ENCODE measurements around the gene CCL15.

DNA sequence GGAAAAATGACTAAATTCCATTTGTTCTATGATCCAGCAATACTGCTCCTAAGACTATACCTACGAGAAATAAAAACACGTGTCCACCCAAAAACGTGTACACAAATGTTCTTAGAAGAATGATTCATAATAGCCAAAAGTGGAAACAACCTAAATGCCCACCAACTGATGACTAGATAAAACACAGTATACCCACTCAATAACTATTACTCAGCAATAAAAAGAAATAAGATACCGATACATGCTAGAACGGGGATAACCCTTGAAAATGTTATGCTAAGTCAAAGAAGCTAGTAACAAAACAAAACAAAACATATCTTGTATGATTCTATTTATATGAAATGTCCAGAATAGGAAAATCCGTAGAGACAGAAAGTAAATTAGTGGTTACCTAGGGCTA lies 37.7 kb downstream of the CCL15 start:
- TF ChIP-seq CTCF (IDR thresholded peaks at IDR 0.05; ENCODE audit: low read depth, low read length, missing input control) (no peak), RXRA (IDR thresholded peaks at IDR 0.05) (no peak), TAF1 (conservative IDR thresholded peaks at IDR 0.05) (no peak), JUND (IDR thresholded peaks at IDR 0.05) (no peak), FOXA1 (IDR thresholded peaks at IDR 0.05) (no peak), RAD21 (IDR thresholded peaks at IDR 0.05) (no peak), ATF3 (IDR thresholded peaks at IDR 0.05) (no peak), SP1 (IDR thresholded peaks at IDR 0.05) (no peak), EGR1 (IDR thresholded peaks at IDR 0.05; ENCODE audit: low read depth in 2 of 2) (no peak), YY1 (IDR thresholded peaks at IDR 0.05) (no peak), NR2F2 (IDR thresholded peaks at IDR 0.05) (no peak)
- TF ChIP-seq, protein P1, sequence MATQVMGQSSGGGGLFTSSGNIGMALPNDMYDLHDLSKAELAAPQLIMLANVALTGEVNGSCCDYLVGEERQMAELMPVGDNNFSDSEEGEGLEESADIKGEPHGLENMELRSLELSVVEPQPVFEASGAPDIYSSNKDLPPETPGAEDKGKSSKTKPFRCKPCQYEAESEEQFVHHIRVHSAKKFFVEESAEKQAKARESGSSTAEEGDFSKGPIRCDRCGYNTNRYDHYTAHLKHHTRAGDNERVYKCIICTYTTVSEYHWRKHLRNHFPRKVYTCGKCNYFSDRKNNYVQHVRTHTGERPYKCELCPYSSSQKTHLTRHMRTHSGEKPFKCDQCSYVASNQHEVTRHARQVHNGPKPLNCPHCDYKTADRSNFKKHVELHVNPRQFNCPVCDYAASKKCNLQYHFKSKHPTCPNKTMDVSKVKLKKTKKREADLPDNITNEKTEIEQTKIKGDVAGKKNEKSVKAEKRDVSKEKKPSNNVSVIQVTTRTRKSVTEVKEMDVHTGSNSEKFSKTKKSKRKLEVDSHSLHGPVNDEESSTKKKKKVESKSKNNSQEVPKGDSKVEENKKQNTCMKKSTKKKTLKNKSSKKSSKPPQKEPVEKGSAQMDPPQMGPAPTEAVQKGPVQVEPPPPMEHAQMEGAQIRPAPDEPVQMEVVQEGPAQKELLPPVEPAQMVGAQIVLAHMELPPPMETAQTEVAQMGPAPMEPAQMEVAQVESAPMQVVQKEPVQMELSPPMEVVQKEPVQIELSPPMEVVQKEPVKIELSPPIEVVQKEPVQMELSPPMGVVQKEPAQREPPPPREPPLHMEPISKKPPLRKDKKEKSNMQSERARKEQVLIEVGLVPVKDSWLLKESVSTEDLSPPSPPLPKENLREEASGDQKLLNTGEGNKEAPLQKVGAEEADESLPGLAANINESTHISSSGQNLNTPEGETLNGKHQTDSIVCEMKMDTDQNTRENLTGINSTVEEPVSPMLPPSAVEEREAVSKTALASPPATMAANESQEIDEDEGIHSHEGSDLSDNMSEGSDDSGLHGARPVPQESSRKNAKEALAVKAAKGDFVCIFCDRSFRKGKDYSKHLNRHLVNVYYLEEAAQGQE (IDR thresholded peaks at IDR 0.05) = no peak
- TF ChIP-seq, protein P2, sequence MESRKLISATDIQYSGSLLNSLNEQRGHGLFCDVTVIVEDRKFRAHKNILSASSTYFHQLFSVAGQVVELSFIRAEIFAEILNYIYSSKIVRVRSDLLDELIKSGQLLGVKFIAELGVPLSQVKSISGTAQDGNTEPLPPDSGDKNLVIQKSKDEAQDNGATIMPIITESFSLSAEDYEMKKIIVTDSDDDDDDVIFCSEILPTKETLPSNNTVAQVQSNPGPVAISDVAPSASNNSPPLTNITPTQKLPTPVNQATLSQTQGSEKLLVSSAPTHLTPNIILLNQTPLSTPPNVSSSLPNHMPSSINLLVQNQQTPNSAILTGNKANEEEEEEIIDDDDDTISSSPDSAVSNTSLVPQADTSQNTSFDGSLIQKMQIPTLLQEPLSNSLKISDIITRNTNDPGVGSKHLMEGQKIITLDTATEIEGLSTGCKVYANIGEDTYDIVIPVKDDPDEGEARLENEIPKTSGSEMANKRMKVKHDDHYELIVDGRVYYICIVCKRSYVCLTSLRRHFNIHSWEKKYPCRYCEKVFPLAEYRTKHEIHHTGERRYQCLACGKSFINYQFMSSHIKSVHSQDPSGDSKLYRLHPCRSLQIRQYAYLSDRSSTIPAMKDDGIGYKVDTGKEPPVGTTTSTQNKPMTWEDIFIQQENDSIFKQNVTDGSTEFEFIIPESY (IDR thresholded peaks at IDR 0.05) = no peak
- TF ChIP-seq, protein P3, sequence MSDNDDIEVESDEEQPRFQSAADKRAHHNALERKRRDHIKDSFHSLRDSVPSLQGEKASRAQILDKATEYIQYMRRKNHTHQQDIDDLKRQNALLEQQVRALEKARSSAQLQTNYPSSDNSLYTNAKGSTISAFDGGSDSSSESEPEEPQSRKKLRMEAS (IDR thresholded peaks at IDR 0.05) = no peak
